B cell (primary cell): ENCODE results near the gene RPAP3.

Source experiments
- EZH2 ChIP-seq: IDR thresholded peaks from 2 replicates; pipeline ENCODE4 v1.6.1; 2012; ENCODE audit warnings: borderline replicate concordance, low read depth, mild to moderate bottlenecking, moderate library complexity, low read length; ENCODE audit not compliant: insufficient read depth, poor library complexity, severe bottlenecking
- TF ChIP-seq, protein P1 (sequence below): fragments of 200-600 bp; IDR thresholded peaks from one replicate; pipeline ENCODE4 v1.8.0; 2022; ENCODE audit warnings: antibody characterized with exemption, mild to moderate bottlenecking

DNA sequence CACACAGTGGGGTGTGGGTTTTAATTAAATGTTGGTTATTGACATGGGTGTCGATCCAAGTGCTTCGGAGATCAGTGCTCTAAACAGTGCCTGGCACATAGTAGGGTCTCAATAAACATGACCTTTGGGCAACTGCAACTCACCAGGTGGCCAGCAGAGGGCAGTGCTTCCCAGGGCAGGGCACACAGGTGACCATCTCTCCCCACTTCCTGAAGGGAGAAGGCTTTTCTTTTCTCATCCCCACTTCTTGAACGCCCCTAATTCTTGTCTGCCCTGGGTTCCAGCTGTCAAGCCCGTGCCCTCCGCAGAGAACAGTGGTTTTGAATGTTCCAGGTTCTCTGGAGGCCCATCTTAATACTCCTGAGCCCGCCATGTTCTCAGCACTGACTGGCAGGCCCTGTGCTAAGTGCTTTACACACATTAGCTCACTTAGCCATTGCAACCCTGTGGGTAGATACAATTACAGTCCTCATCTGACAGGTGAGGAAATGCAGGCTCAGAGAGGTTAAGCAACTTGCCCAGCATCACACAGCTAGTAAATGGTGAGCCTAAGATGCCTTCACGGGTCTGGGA, 36.5 kb upstream of the RPAP3 start:
- TF ChIP-seq, protein P1, sequence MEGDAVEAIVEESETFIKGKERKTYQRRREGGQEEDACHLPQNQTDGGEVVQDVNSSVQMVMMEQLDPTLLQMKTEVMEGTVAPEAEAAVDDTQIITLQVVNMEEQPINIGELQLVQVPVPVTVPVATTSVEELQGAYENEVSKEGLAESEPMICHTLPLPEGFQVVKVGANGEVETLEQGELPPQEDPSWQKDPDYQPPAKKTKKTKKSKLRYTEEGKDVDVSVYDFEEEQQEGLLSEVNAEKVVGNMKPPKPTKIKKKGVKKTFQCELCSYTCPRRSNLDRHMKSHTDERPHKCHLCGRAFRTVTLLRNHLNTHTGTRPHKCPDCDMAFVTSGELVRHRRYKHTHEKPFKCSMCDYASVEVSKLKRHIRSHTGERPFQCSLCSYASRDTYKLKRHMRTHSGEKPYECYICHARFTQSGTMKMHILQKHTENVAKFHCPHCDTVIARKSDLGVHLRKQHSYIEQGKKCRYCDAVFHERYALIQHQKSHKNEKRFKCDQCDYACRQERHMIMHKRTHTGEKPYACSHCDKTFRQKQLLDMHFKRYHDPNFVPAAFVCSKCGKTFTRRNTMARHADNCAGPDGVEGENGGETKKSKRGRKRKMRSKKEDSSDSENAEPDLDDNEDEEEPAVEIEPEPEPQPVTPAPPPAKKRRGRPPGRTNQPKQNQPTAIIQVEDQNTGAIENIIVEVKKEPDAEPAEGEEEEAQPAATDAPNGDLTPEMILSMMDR: peak; percentile 98
- TF ChIP-seq EZH2: no peak
